ENCODE results near the gene C12orf56.
"Not testable (repeated sequence)": the region's sequence is repeated elsewhere in the genome, so short reads cannot be mapped to it uniquely, and the experiment has no call there.

The C12orf56 gene

DNA sequence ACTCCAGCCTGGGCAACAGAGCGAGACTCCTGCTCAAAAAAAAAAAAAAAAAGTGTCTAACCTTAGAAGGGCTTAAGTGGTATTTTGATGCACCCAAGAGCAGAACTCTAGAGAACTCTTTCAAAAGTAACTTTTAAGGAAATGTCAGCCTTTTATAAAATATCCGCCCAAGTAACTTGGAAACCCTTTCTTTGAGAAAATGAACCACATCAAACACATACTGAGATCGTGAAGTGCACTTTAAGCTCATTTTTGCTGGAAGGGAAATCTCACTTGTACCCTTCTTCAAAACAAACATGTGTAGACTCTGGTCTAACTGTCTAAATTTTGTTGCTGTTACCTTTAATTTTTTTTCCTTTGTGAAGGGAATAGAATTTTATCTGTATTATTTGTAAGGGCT is 5.5 kb downstream of the C12orf56 start:
- DNase-seq: no peak

DNA sequence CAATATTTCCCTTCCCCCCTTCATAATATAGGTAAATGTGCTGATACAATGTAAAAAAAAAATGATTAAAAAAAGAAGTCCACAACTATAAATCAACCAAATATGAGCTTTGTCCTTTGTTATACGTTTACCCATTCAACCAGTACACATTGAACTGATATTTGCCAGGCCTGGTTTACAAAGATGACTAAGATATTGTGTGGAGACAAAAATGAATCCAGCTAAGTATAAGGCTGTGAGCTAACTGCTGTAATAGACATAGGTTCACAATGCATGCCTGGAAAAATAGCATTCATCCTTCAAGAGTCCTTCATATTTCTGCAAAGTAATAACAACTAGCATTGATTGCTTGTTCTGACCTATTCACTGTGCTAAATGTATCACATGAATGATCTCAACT is 6.9 kb downstream of the C12orf56 start:
- no peak for DNase-seq

DNA sequence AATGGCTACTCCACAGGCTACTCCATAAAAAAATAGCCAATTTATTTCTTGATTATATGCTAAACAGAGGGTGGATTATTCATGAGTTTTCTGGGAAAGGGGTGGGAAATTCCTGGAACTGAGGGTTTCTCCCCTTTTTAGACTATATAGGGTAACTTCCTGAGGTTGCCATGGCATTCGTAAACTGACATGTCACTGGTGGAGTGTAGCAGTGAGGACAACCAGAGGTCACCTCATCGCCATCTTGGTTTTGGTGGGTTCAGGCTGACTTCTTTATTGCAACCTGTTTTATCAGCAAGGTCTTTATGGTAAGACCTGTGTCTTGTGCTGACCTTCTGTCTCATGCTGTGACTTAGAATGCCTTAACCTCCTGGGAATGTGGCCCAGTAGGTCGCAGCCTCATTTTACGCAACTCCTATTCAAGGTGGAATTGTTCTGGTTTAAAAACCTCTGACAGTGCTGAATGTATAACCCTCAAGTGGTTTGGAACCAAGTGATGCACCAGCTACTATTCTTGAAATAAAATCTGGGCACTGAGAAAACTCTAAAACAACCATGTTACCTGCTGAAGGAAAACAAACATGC is 27.7 kb downstream of the C12orf56 start:
- DNase-seq: no peak

DNA sequence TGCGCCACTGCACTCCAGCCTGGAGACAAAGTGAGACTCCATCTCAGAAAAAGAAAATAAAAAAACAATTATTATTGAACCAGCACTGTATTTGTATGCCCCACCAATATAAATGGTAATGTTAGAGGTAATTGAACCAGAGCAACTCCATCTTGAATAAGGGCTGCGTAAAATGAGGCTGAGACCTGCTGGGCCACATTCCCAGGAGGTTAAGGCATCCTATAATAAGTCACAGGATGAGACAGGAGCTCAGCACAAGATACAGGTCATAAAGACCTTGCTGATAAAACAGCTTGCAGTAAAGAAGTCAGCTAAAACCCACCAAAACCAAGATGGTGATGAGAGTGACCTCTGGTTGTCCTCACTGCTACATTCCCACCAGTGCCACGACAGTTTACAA is 29.4 kb downstream of the C12orf56 start:
- DNase-seq: not testable (repeated sequence)

DNA sequence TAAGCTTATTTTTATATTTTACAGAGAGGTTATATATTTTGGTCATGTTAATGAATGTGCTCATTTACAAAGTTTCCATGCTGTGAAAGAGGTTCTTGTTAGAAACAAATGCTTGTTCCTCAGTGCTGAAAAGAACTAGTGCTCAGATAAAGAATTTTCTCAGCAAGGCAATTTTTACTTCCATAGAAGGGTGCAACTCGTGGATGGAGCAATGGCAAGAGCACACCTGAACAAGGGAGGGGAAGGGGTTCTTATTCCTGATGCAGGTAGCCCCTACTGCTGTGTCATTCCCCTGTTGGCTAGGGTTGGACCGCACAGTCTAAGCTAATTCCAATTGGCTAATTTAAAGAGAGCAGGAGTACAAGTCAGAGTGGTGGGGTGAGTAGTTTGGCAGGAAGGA is 34.3 kb downstream of the C12orf56 start:
- DNase-seq: not testable (repeated sequence)

DNA sequence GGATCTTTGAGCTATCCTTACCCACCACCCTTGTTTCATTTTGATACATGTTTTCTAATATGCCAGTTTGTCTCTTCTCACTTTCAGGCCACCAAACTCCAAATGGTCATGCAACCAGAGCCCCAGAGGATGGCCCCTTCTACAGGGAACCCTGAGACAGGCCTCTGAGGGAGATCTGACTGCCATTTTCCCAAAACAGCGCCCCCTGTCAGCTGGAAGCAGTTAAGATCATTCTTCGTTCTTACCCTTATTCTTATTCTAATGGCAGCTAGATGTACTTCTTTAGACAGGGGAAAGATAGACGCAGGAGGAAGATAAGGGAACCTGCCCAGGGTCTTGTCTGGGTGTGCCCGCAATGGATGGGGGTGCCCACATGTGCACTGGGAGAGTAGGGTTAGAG is 38.4 kb downstream of the C12orf56 start:
- no peak for DNase-seq

DNA sequence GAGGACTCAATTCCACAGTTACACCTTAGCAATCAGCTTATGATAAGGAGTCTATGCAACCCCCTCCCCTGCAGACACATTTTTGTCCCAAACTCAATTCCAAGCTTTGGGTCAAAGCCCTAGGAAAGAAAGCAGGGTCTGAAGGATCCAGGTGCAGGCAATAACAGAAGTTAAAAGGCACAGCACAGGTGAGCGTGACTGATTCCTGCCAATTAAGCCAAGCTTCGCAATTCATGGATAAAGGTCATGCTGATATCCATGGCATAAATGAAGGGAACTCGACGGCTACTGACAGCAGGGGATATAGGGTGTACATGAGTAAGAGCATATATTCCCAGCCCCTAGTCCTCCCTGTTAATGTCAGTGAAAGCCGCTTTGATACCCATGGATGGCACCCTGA is 39.3 kb downstream of the C12orf56 start:
- DNase-seq: no peak

DNA sequence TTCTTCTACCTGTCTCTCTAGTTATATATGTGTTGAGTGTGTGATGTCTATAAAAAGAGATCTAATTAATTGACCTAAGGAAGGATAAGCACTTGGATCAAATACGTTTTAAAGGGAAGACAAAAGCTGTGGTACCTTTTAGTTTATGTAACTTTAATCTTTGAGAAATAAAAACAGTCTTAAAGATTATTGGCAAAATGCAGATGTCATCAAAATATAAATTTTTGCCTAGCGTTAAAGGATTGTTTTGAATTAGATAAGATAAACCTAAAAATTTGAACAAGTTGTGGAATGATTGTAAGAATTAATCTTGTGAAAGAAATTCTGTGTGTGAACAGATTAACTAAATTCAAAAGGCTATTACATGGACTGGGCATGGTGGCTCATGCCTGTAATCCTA is 42.9 kb downstream of the C12orf56 start:
- DNase-seq: no peak

DNA sequence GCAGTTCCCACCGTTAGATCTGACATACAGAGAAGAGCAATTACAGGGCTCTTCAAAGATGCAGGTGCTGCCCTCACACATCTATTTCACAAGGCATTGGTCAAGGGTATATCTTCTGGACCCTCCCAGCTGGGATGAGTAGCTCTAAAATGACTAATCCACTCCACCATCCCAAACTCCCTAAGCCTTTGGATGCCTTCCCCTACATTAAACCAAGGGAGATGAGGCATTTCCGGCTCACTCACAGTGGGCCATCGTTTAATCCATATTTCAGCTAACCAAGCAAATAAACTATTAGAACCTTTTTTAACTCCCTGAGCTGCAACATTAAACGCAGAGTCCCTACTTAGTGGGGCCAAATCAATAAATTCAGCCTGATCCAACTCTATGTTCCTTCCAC is 45.9 kb downstream of the C12orf56 start:
- not testable (repeated sequence) for DNase-seq

DNA sequence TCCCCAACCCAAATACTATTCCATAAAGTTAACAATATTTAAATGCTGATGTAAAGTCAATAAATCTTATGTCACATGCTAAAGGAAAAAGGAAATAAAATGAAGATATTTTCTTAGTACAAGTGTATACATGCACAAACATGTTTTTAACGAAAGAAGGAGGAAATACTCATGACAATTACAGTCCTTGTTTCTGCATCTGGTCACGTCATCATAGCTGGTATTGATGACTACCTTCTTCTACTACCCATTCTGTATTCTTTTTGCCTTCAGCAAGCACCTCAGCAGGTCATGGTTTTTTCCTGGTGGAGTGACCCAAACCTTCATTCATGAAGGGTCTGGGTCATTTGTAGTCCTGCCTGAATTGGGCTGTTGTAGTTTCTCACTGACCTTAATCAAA is 50.0 kb downstream of the C12orf56 start:
- DNase-seq: not testable (repeated sequence)

DNA sequence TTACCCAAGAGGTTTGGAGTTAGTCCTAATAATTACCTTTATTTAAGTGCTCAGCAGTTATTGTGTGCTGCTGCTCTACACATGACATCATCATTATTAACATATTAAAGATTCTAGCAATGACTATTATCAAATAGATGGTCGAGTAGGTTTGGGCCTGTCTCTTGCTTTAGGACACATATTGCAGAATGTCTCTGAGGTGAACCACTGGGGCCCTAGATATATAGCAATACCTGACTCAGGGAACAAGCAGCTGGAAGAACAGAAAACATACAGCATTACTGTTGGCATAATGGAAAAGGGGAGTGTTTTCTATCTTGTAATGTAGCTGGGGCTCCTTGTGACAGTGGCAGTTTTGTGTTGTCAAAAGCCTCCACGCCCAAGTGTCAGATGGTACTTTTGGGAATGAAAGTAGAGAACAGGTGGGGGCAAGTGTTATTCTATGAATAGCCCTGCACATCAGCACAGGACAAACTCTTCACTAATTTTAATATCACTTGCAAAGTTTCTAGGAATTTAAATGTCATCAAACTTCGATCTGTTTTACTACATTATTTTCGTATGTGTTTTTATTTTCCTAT is 54.6 kb downstream of the C12orf56 start:
- no peak for DNase-seq

DNA sequence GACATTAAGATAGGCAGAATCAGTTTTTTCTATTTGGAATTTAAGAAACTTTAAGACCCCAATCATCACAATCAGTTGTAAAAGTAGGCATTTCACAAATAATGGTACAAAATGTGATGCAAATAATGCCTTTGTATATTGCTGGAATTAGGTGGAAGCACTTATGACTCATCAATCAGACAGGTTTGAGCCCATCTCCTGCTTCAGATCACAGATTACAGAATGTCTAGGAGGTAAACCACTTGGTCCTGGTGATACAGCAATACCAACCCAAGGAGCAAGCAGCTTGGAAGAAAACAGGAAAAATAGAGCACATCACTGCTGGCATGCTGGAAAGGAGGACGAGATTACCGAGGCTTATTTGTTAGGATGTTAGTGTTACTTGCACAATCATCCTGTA is 57.6 kb downstream of the C12orf56 start:
- no peak for DNase-seq

DNA sequence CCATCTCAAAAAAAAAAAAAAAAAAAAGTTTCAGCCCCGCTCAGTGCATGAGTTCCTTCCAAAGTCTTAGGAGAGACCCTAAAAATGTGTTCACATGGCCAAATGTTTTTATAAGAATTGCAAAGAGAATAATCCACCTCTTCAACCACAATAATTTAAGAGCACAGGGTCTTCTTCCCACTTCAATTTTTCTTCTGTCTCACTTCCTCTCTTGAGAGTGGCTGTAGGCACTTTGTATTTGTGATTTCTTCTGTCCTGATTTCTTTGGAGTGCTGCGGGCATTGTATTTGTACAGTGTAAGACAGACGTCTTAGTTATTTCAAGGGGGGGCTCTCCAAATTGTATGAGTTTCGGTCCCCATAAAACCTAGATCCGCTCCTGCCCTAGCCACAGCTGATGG is 58.3 kb downstream of the C12orf56 start:
- DNase-seq: no peak

DNA sequence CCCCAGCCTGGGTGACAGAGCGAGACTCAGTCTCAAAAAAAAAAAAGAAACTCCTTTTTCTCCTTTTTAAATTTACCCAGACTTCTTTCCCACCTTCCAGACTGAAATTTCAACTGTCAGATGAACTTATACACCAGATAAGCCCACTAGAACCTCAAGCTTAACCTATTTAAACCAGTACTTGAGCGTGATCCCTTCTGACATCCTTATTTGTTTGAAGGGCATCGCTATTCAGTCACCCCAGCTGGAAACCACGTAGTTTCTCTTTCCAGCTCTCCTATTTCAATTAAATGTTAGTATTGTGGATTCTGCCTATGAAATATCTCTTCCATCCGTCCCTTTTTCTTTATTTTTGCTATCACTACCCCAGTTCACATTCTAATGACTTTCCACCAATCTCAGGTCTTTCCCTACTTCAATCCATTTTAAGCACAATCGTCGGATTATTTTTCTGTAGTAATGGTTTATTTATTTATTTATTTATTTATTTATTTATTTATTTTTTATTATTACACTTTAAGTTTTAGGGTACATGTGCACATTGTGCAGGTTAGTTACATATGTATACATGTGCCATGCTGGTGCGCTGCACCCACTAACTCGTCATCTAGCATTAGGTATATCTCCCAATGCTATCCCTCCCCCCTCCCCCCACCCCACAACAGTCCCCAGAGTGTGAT is 61.4 kb downstream of the C12orf56 start:
- not testable (repeated sequence) for DNase-seq

DNA sequence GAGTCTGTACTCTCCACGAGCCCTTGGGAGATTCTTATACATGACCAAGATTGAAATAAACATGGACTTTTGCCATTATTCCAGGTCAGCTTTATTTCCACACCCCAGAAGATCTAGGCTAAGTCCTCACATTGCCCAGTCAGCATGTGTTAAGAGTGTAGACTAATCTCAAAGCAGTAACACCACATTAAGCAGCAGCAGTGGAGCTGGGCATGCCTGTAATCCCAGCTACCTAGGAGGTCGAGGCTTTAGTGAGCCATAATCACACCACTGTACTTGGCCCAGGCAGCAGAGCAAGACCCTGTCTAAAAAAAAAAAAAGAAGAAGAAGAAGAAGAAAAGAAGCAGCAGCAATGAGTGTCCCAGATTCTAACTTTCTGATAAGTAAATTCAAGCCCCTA is 65.5 kb downstream of the C12orf56 start:
- no peak for DNase-seq

DNA sequence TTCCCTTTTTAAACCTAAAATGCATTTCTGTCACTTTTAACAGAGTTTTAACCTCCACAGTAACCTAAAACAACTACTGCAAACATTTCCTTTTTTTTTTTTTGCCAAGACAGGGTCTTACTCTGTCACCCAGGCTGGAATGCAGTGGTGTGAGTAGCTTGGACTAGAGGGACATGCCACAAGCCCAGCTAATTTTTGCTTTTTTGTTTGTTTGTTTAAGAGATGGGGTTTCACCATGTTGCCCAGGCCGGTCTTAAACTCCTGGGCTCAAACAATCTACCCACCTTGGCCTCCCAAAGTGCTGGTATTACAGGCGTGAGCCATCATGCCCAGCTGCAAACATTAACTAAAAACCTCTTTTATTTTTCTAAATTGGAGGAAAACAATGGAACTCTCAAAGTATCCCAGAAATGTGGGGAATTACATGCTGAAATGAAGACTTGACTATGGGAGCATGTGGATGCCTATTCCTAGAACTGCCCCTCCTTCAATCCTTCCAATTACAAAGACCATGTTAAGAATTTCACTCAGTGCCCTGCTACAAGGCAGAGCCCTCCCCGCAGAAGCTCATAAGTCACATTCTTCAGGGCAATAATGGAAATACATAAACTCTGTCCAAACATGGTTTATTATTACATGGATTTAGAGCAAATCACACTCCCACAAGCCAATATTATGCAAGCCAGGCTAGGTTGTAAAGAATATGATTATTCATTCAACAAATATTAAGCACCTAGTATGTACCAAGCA is 66.9 kb downstream of the C12orf56 start:
- DNase-seq: no peak

DNA sequence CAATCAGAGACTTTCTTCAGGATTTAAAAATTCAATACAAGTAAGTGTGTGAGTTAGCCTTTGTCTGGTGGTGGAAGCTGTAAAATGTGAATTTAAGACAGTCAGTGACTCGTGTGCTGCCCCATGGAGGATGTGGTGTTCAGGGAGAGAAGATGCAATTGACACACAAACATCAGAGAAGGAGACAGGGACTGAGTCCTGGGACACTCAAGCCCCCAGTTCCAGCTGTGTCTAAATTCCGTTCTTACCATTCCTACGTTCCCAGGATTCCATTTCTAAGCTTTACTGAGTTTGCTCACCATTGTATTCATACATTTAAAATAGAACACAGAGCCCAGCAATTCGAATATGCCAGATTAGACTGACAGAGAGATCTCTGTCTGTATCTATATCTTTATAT is 67.6 kb downstream of the C12orf56 start:
- DNase-seq: no peak

DNA sequence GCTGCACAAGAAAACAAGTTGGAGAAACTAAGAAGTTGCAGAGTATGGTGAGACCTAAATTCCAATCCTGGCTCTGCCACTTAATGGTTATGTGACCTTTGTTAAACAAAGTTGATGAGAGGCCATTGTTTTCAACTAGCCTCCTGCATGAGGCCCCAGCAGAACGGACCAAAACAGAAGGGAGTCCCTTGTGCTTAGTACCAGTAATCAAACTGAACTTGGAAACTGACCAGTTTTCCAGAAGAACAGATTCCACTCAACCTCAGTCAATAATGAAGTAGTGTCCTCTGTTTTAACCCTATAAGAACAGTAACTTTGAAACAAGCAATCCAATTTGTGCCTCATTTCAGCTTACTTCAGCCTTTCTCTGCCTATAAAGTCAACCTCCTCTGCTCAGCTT is 69.9 kb downstream of the C12orf56 start:
- DNase-seq: no peak

DNA sequence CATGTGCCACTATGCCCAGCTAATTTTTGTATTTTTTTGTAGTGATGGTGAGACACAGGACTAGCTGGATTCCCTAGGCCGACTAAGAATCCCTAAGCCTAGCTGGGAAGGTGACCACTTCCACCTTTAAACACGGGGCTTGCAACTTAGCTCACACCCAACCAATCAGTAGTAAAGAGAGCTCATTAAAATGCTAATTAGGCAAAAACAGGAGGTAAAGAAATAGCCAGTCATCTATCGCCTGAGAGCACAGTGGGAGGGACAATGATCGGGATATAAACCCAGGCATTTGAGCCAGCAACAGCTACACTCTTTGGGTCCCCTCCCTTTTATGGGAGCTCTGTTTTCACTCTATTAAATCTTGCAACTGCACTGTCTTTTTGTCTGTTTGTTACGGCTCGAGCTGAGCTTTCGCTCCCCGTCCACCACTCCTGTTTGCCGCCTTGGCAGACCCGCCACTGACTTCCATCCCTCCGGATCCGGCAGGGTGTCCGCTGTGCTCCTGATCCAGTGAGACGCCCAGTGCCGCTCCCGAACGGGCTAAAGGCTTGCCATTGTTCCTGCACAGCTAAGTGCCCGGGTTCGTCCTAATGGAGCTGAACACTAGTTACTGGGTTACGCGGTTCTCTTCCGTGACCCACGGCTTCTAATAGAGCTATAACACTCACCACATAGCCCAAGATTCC is 70.9 kb downstream of the C12orf56 start:
- not testable (repeated sequence) for DNase-seq

DNA sequence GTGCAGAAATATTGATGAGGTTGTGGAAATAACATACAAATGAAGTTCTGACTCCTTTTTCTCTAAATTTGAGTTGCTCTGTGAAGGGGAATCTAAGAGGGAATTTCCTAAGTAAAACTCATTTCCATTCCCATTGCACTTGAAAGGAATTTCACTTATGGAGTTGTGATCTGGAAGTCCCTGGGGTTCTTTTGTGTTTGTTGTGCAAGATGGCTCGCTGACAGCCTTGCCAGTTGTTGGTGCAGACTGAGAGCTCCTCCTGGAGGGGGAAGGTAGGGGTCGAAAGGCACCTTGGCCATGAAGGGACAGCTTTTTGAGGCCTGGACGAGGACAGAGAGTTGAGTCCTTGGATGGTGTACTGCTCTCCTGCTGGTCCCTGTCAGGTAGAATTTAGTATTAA is 72.0 kb downstream of the C12orf56 start:
- no peak for DNase-seq

DNA sequence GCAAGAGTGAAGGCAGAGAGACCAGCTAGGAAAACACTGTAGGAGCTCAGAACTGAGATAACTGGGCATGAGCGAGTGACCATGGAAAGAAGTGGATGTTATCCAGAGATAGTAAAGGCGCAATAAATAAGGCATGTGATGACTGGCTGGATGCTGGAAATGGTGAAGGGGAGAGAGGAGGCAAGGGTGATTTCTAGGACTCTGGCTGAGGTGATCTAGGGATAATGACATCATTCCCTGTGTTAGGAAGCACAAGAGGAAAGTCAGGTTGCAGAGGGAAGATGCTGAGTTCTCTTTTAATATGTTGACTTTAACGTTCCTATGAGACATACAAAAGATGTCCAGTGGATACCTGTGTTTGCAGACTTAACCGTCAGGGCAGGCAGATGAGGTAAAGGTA is 78.7 kb downstream of the C12orf56 start:
- no peak for DNase-seq

DNA sequence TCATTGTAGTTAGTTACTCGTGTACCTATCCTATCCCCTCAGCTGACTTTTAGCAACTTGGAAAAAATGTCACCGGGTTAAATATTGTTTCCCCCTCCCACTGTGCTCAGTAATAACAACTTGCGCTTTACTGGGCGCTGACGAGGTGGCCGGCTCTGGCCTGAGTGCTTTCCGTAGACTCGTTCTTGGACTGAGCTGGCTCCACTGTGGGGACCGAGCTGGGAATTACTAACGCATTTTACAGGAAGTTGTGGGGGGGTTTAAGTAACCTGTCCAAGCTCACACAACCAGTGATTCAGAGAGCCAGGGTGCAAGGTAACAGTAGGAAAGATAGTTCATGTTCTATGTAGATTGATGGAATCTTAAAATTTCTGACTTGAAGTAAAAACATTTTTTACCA is 86.0 kb downstream of the C12orf56 start:
- no peak for DNase-seq

DNA sequence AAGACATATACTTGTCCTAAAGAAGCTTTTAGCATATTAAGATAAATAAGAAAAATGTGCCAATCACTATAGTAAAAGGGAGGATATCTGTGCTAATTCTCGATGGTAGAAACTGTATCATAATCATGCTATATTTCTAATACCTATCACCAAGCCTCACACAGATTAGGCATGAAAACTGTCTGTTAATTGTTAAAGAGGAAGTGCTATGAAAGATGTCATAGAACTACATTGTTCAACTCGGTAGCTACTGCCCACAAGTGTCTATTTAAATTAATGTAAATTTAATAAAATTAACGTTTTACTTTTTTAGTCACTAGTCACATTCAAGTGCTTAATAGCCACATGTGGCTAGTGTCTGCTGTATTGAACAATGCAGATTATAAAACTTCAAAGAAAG is 90.9 kb downstream of the C12orf56 start:
- no peak for DNase-seq
